ENCODE measurements around the gene ARMC12.

Gene ARMC12

GRCh38 chr6:35717449-35718374 is 19.1 kb upstream of the ARMC12 start:
- peak in 2 of 10 donors; percentile 58 to 62 for DNase-seq
- intact Hi-C loops (cut with DNase I), result no loop called here

- intact Hi-C loops (cut with DNase I), result no loop called here
- peak in 1 of 10 donors; percentile 1 for DNase-seq
Observed at GRCh38 chr6:35718375-35718736, 18.5 kb upstream of the ARMC12 start.

GRCh38 chr6:35718911-35719381 is 17.9 kb upstream of the ARMC12 start:
- intact Hi-C loops (cut with DNase I), result no loop called here
- DNase-seq, result peak in 2 of 10 donors; percentile 42 to 47

GRCh38 chr6:35719404-35719829 is 17.4 kb upstream of the ARMC12 start:
- peak in 1 of 10 donors; percentile 58 for DNase-seq
- intact Hi-C loops (cut with DNase I), result no loop called here

GRCh38 chr6:35719830-35720733 is 16.8 kb upstream of the ARMC12 start:
- intact Hi-C loops (cut with DNase I), result no loop called here
- peak in 3 of 10 donors; percentile 37 to 81 (median 73) for DNase-seq

- peak in 2 of 10 donors; percentile 53 to 66 for DNase-seq
- intact Hi-C loops (cut with DNase I), result no loop called here
Observed at GRCh38 chr6:35722121-35722761, 14.6 kb upstream of the ARMC12 start.

GRCh38 chr6:35723587-35723986 is 13.2 kb upstream of the ARMC12 start:
- intact Hi-C loops (cut with DNase I), result no loop called here

GRCh38 chr6:35724059-35724458 is 12.8 kb upstream of the ARMC12 start:
- peak in 2 of 10 donors; percentile 19 to 25 for DNase-seq
- intact Hi-C loops (cut with DNase I), result loop anchor here (2.0 kb wide), 1 partner anchor 35 kb away; the partner anchor contains the start of gene FKBP5

More at GRCh38 chr6:35723587-35723986, 13.2 kb upstream of the ARMC12 start:
- peak in 2 of 10 donors; percentile 3 to 16 for DNase-seq

- intact Hi-C loops (cut with DNase I), result loop anchor here (2.0 kb wide), 1 partner anchor 36 kb away; the partner anchor contains the start of gene FKBP5
- DNase-seq, result no peak
Observed at GRCh38 chr6:35724471-35724870, 12.4 kb upstream of the ARMC12 start.

GRCh38 chr6:35725081-35725708 is 11.6 kb upstream of the ARMC12 start:
- intact Hi-C loops (cut with DNase I), result loop anchor here (2.0 kb wide), 1 partner anchor 36 kb away; the partner anchor contains the start of gene FKBP5

GRCh38 chr6:35725721-35726438 is 11.0 kb upstream of the ARMC12 start:
- peak; percentile 21 to 92 (median 54) for DNase-seq
- intact Hi-C loops (cut with DNase I), result loop anchor here (2.0 kb wide), 1 partner anchor 37 kb away; the partner anchor contains the start of gene FKBP5

More at GRCh38 chr6:35725081-35725708, 11.6 kb upstream of the ARMC12 start:
- DNase-seq, result peak in 1 of 10 donors; percentile 28

GRCh38 chr6:35727231-35727934 is 9.4 kb upstream of the ARMC12 start:
- peak; percentile 58 to 97 (median 77) for DNase-seq
- intact Hi-C loops (cut with DNase I), result no loop called here

GRCh38 chr6:35727935-35728682 is 8.7 kb upstream of the ARMC12 start:
- intact Hi-C loops (cut with DNase I), result no loop called here
- DNase-seq, result peak; percentile 77 to 98 (median 89)

GRCh38 chr6:35728683-35729678 is 7.9 kb upstream of the ARMC12 start:
- intact Hi-C loops (cut with DNase I), result no loop called here
- DNase-seq, result peak in 7 of 10 donors; percentile 11 to 90 (median 59)

GRCh38 chr6:35729722-35730121 is 7.1 kb upstream of the ARMC12 start:
- peak in 2 of 10 donors; percentile 5 to 8 for DNase-seq
- intact Hi-C loops (cut with DNase I), result loop anchor here (5.0 kb wide), 1 partner anchor 127 kb away; no protein-coding TSS in a partner anchor
